DMS53 treated with DMSO at 0.1 percent for 48 hours (cell line): ENCODE measurements around the gene WFDC6.
"Not testable (repeated sequence)": the region's sequence is repeated elsewhere in the genome, so short reads cannot be mapped to it uniquely, and the experiment has no call there.

ENCODE experiments used
- DNase-seq: peaks from one replicate; lab custom pipeline; 2025; ENCODE audit not compliant: unreplicated experiment; lab: John Stamatoyannopoulos, UW

WFDC6 gene

GRCh38 chr20:45539382-45539781 lies at the start of gene WFDC6:
Gene WFDC6 (minus strand): TSS chr20:45539482. CDS start chr20:45539407, 75 bp downstream.
- no peak for DNase-seq

DNA sequence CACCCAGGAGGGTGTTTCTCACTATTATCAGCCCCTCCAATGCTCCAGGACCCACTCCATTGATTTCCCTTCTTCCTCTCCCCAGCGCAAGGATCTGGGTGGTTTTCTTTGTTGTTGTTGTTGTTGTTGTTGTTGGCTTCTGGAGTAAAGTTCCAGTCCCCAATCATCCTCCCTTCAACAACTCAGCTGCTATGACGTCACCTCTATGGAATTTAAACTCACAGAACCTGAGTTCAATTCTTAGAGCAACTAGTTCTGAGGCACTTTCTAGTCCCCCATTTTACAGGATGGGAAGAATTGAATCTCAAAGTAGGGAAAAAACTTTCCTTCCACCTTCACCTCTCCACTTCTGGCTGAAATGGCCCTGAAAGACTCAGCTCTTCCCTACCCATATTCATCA lies 49.5 kb upstream of the WFDC6 start:
- no peak for DNase-seq

DNA sequence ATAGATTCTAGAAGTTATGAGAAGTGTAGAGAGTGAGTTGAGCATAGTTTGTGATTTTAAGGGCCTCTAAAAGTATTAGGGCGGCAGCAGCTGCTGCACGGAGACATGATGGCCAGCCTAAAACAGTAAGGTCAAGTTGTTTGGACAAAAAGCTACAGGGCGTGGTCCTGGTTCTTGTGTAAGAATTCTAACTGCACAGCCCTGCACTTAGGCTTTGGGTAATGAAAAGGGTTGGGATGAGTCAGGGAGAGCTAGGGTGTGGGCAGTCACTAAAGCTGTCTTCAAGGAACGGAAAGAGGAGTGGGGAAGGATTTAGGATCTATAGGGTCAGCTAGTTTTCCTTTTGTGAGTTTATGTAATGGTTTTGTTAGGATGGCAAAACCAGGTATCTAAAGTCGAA lies 46.7 kb upstream of the WFDC6 start:
- DNase-seq, result not testable (repeated sequence)

- not testable (repeated sequence) for DNase-seq
These were observed 45.0 kb upstream of the WFDC6 start for GRCh38 chr20:45584294-45584693.

DNA sequence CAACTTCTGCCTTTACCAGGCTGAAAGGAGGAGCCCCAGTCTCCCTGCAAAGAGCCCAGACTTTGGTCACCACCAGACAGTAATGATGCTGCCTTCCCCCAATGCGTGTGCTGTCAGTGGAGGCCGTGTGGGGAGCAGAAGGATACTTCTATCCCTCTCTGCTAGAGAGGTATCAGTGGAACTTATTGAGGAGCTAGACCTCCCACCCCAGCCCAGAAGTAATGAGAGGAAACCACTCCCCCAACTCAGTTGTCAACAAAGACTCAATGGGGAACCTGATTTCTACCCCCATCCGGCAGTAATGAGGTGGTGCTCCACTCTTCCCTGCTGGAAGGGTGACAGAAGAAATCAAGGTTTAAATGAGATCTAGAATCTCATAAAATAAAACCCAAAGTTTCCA lies 44.2 kb upstream of the WFDC6 start:
- no peak for DNase-seq

DNA sequence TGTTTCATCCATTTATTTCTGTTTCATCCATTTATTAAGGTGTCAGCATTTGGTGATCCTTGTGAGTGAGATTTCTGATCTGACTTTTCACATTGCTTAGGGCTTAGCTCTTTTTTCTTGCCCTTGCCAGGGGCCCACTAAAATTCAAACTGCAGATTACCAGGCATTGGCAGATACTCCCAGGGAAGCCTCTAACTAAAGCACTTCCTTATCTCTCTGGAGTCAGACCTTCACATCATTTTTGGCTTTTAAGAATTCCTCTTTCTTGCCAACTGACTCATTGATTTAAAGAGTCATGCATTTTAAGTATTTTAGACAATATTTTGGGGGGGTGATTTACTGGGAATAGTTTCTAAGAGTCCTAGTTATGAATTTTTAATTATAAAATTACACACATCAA lies 42.4 kb upstream of the WFDC6 start:
- no peak for DNase-seq

GRCh38 chr20:45579184-45579583 lies 39.9 kb upstream of the WFDC6 start, which contains the start of gene WFDC8:
Gene WFDC8 (minus strand): TSS chr20:45579284. CDS start chr20:45579247, 37 bp downstream.
- no peak for DNase-seq

DNA sequence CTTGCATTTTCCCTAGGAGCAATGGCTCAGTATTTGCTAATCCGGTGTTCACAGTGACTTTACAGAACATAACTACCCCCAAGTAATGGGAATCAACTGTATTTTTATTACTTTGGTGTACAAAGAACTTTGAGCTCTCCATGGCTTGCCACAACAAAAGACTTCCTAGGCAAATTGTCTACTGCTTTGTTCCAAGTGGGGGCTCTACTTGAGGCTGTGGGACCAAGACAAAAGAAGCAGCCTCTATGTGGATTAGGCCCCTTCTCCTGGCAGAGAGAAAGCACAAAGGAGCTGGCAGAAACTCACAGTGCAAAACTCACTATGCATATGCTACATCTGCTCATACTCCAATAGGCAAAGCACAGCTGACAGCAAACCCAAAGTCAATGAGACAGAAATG lies 38.9 kb upstream of the WFDC6 start:
- DNase-seq, result no peak

- DNase-seq, result no peak
These were observed 37.7 kb upstream of the WFDC6 start for GRCh38 chr20:45576995-45577394.

GRCh38 chr20:45575931-45576330 lies 36.6 kb upstream of the WFDC6 start:
- no peak for DNase-seq

DNA sequence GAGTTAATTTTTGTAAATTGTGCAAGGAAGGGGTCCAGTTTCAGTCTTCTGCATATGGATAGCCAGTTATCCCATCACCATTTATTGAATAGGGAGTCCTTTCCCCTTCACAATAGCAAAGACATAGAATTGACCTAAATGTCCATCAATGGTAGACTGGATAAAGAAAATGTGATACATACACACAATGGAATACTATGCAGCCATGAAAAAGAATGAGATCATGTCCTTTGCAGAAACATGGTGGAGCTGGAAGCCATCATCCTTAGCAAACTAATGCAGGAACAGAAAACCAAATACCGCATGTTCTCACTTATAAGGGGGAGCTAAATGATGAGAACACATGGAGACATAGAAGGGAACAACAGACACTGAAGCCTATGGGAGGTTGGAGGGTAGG lies 30.4 kb upstream of the WFDC6 start:
- DNase-seq, result not testable (repeated sequence)

DNA sequence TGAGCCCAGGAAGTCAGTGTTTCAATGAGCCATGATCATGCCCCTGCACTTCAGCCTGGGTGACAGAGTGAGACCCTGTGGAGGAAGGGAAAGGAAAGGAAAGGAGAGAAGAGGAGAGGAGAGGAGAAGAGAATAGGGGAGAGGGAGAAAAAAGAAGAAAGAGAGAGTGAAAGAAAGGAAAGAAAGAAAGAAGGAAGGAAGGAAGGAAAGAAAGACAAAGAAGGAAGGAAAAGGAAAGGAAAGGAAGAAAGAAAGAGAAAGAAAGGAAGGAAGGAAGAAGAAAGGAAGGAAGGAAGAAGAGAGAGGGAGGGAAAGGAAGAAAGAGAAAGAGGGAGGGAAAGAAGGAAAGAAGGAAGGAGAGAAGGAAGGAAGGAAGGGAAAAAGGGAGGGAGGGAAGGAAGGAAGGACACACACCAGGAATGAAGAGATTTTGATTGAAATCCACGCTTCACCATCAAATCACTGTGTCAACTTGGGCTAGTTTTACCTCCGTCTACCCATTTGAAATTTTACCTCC lies 25.5 kb upstream of the WFDC6 start:
- DNase-seq, result no peak

DNA sequence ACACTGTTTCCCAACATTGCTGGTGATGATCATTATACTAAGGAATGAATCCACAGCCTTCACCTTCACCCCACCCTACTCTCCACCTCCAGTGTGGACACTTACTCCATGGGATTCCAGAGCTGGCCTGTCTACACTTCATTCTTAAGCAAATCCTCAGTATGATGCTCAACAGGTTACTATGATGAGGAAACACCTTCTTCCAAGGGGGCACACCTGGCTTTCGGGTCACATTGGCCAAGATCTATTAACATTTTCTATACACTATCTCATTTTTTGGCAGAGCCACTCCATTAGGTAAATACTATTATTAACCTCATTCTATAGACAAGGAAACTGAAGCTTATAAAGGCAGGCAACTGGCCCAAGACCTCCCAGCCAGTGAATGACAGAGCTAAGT lies 15.9 kb upstream of the WFDC6 start:
- no peak for DNase-seq

GRCh38 chr20:45552456-45552855 lies 13.2 kb upstream of the WFDC6 start:
- no peak for DNase-seq

- no peak for DNase-seq
These were observed 11.5 kb upstream of the WFDC6 start for GRCh38 chr20:45550765-45551164.

GRCh38 chr20:45548410-45548809 lies 9.1 kb upstream of the WFDC6 start:
- DNase-seq, result no peak

- no peak for DNase-seq
These were observed 8.0 kb upstream of the WFDC6 start, which contains the start of gene EPPIN for GRCh38 chr20:45547206-45547770. Gene EPPIN (minus strand): TSS chr20:45547401. CDS start chr20:45547357, 44 bp downstream.

DNA sequence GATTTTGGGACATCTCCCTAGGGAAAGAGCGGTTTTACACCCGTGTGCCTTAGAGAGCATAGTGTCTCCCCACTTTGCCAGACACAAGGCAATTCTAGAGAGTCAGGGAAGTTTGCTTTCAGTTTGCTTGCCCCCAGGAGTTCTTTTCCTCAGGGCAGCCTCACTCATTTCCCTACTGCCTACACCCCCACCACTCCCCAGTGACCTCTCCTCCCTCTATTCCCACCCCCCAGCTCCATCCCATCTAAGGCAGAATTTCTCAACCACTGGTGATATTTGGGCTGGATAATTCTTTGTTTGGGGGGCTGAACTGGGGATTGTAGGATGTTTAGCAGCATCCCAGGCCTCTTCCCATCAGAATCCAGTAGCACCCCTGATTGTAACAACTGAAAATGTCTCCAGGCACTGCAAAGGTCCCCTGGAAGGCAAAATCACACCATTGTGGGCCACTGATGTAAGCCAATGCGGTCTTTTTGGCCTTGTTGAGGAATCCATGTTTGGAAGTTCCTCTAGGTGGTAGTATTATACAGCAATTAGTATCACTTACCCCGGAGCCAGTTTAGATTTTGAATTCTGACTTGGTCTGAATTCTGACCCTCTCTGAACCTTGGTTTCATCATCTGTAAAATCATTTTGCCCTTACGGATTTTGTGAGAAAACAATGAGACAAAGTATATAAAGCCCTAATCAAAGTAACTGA lies 6.6 kb upstream of the WFDC6 start:
- peak; percentile 16 for DNase-seq

DNA sequence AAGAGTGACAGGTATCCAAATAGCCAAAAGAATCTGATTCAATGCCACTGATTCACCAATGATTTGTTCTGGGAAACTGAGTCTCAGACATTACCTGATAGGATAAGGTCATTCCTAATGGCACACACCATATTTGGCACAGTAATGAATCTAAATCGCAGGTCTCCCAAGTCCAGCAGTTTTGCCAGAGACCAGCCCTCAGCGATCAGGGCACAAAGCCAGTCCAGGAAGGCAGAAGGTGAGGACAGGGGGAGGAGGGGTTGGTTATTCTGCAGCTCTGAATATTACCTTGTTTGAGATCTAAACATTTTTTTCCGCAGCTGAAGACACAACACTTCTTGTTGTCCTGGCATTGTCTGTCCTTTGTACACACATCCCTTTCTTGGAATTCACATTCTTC lies 6.1 kb upstream of the WFDC6 start:
- no peak for DNase-seq

- DNase-seq, result no peak
These were observed 978 bp downstream of the WFDC6 start for GRCh38 chr20:45538209-45538799.

GRCh38 chr20:45527294-45527693 lies 12.0 kb downstream of the WFDC6 start:
- no peak for DNase-seq

- DNase-seq, result no peak
These were observed 15.5 kb downstream of the WFDC6 start for GRCh38 chr20:45523821-45524220.
